ENCODE data around the gene CTXND1. TPM values are rescaled to one million over a fixed set of nuclear protein-coding genes. Genes with fewer than 3 reads are reported as not detected.

CTXND1 gene
- total RNA-seq, 1 experiment from 2014 or later: 0.04 TPM

- Mint-ChIP-seq H3K9me3 (peaks cover 8% of the 10 kb centered on the region), H3K4me1 (peaks cover 5% of the 10 kb centered on the region), H3K27ac (no peak overlapping the region), H3K36me3 (no peaks in the 10 kb centered on the region), H3K27me3 (ENCODE audit: low read depth) (no peaks in the 10 kb centered on the region), H3K4me3 (no peak overlapping the region)
- CTCF ChIA-PET: interaction anchor here (1.5 kb wide), 1 partner anchor 24 kb away, joined by 5 read pairs; no protein-coding TSS in a partner anchor
- DNase-seq (ENCODE audit: low spot score) (no peak), ATAC-seq (no peak)
- POLR2A ChIA-PET: no interaction called here
- TF ChIP-seq GTF2I (CRISPR knock-in tag; conservative IDR thresholded peaks at IDR 0.05) (no peak), ZNF512 (CRISPR knock-in tag; IDR thresholded peaks at IDR 0.05; ENCODE audit: borderline replicate concordance) (no peak), JAZF1 (CRISPR knock-in tag; IDR thresholded peaks at IDR 0.05) (no peak), NR3C1 (CRISPR knock-in tag; conservative IDR thresholded peaks at IDR 0.05; ENCODE audit: low read depth) (no peak), E2F4 (CRISPR knock-in tag; IDR thresholded peaks at IDR 0.05; ENCODE audit: borderline replicate concordance, low read depth) (no peak), ZNF396 (CRISPR knock-in tag; IDR thresholded peaks at IDR 0.05; ENCODE audit: borderline replicate concordance) (no peak), ARID4B (CRISPR knock-in tag; IDR thresholded peaks at IDR 0.05; ENCODE audit: borderline replicate concordance) (no peak), E2F1 (CRISPR knock-in tag; IDR thresholded peaks at IDR 0.05) (no peak), HMGXB4 (CRISPR knock-in tag; IDR thresholded peaks at IDR 0.05) (no peak), AFF4 (CRISPR knock-in tag; IDR thresholded peaks at IDR 0.05; ENCODE audit: borderline replicate concordance) (no peak), AR (CRISPR knock-in tag; IDR thresholded peaks at IDR 0.05) (no peak), ATF1 (CRISPR knock-in tag; IDR thresholded peaks at IDR 0.05) (no peak), IRF1 (CRISPR knock-in tag; IDR thresholded peaks at IDR 0.05) (no peak), NR1H2 (CRISPR knock-in tag; IDR thresholded peaks at IDR 0.05) (no peak), MLX (CRISPR knock-in tag; IDR thresholded peaks at IDR 0.05) (no peak)
These were observed 34.0 kb upstream of the CTXND1 start for GRCh38 chr15:80286055-80286454.

Data from WTC11 (cell line).